Stomach (tissue), 4 donors: Measurements from ENCODE around the gene HOXD13.

Experiments
- EP300 ChIP-seq: sonication (generic); formaldehyde crosslinking; IDR thresholded peaks from one replicate; pipeline ENCODE4 v1.6.1; 2017; ENCODE audit warnings: antibody characterized with exemption
- POLR2AphosphoS5 ChIP-seq, 3 donors: sonication (generic); formaldehyde crosslinking; IDR thresholded peaks; one replicate each; pipeline ENCODE4 v1.6.1; 2016; ENCODE audit warnings: antibody characterized with exemption in 3 of 3

GRCh38 chr2:176118601-176119339 is 26.2 kb downstream of the HOXD13 start:
- TF ChIP-seq EP300 (no peak), POLR2AphosphoS5 (IDR thresholded peaks at IDR 0.05) (no peak)
